CD4-positive, alpha-beta T cell treated with Interferon alpha-2 for 1 hour (primary cell): ENCODE measurements around the gene IKZF2.

Experiments used
- DNase-seq, 2 donors: peaks; one replicate each; pipeline ENCODE4 v3.0.0-alpha.2; 2020 to 2022

Gene IKZF2

GRCh38 chr2:213151437-213152064 is at the start of gene IKZF2:
IKZF2 (minus strand) TSS chr2:213151612; CDS start chr2:213148629, 2,983 bp downstream.
- DNase-seq: peak; percentile 79 to 81

- no peak for DNase-seq
Observed at GRCh38 chr2:213199871-213200270, 48.5 kb upstream of the IKZF2 start.

- DNase-seq: no peak
Observed at GRCh38 chr2:213189001-213189899, 37.8 kb upstream of the IKZF2 start.

- no peak for DNase-seq
Observed at GRCh38 chr2:213188533-213188867, 37.1 kb upstream of the IKZF2 start.

DNA sequence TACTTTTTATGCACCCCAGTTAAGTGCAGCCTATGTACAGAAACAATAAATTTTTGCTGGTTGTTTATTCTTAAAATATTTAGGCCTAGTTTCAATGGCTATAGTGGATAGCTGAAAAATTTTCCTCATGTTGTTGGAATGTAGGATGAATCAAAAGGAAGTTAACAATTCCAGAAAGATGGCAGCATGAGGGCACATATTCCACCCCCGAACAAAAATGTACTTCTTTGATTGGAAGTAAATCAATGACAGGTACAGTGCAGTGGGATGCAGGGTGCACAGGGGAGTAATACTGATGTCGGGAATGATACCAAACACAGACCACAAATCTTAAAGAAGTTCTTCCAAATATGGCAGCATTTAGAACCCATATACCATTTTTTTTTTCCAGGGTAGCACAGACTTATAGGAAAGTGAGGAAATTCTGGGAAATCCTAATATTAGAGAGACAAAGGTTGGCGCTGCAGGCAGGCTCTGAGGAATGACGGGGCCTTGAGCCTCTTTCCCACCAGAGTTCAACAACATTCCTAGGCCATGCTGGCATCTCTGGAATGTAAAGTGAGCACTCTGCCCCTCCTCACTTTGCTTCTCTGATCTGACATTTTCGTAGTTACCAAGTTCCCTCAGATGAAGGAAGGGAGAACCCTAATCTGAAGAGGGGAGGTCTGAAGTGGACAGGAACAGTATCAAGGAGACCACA is 36.6 kb upstream of the IKZF2 start:
- no peak for DNase-seq

GRCh38 chr2:213187386-213187785 is 36.0 kb upstream of the IKZF2 start:
- no peak for DNase-seq

- DNase-seq: no peak
Observed at GRCh38 chr2:213185147-213185822, 33.9 kb upstream of the IKZF2 start.

DNA sequence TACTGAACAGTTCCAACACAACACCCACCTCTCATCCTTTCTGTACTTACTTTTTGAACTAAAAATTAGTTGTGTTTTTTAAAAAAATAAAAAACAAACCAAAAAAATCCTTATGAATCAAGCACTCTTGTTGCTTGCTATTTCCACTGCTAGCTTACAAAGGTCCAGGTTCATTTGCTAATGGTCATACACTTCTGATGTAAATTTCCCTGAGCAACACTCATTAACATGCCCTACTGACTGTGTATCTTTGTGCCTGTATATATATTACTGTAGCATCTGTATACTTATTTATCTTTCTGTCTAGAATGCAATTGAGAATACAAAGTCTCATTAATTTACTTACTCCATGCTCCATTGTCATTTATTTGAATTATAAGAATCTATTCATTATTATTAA is 30.3 kb upstream of the IKZF2 start:
- no peak for DNase-seq

DNA sequence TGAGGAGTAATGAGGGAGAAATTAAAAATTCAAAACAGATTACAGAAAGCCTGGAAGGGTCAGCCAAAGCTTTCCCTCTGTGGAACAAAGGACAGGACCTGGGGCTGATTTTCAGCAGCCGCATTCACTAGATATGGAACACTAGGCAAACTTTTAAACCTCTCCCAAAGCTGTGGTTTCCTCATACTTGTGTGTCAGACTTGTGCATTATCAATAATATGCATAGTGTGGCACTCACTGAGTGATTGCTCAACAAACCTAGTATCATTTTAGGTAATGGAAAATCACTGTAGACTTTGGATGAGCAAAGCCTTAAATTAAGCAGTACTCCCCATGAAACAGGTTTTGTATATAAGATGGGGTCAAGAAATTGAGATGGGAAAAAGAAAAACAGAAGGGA is 26.3 kb upstream of the IKZF2 start:
- DNase-seq: no peak

GRCh38 chr2:213175673-213176247 is 24.3 kb upstream of the IKZF2 start:
- DNase-seq: no peak

DNA sequence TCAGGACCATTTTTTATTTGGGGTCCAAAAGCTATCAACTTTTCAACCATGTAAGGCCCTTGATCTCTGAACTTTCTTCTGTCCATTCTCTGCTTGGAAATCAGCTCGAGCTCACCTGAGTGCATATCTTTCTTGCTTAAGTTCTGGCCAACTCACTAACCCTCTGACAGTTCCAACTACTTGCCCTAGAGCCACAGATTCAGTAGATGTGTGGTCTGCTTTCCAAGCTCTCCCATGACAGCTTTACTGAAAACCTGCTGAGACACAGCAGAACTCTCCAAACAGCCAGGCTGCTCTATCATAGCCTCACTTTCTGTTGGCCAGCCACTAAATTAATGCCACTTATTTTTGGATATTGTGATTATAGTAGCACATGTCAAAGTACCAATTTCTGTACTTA is 21.2 kb upstream of the IKZF2 start:
- DNase-seq: no peak

DNA sequence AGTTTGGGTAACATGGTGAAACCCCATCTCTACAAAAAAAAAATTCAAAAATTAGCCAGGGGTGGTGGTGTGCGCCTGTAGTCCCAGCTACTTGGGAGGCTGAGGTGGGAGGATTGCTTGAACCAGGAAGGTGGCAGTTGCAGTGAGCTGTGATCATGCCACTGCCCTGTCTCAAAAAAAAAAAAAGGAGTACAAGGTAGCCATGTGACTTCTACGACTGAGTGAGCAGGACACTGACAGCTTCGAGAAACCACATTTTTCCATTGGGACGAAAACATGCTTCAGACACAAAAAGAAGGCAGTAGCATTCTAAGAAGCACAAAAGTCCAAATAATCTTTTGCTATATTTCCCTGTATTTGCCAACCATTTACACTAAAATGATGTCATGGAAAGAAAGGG is 19.7 kb upstream of the IKZF2 start:
- DNase-seq: no peak

GRCh38 chr2:213167271-213167930 is 16.0 kb upstream of the IKZF2 start:
- DNase-seq: no peak

GRCh38 chr2:213166109-213166508 is 14.7 kb upstream of the IKZF2 start:
- DNase-seq: no peak

DNA sequence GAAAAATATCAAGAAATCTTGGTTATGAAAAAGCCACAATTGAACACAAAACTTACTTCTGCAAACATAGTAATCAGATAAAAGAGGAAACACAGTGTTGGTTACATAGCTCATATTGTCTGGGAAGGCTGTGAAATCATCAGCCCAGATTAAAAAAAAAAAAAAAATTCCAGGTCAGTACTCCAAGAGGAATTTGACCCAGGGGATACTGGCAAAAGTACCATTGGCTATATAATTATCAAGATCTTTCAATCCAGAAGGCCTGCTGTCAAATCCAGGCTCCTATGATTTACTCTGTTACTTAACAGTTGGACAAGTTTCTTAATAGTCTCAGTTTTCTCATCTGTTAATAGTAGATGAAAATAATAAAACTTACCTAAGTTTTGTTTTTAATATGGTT is 12.9 kb upstream of the IKZF2 start:
- DNase-seq: no peak

- no peak for DNase-seq
Observed at GRCh38 chr2:213162516-213163118, 11.2 kb upstream of the IKZF2 start.

DNA sequence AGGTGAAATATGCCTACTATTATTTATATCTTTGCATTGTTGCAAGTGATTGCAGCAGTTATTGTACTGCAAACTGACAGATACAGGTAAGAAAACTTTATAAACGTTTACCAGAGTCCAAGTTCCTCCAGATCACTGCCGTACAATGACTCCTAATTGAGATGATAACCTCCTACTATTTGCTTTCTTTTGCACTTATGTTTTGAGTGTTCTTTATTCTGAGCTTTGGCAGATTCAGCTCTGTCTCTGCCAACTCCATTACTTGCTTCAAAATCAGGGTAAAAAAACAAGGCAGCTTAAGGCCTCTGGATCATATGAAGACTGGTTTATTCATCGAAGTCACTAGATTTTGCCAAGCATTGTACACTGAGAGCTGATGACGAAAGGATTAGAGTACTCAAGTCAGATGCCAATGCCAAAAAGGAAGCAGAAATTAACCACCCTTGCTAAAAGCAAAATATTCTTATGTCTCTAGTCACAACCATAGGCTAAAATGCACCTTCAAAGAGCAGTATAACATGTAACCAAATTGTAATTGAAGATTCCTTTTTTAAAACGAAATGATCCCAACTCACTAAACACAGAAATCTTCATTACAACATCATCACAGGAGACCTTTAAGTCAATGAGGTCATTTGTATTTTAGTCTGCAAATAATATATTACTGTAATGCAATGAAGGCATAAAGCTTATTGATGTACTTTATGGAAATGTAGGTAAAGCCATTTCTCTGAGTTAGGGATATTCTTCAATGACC is 10.5 kb upstream of the IKZF2 start:
- no peak for DNase-seq

DNA sequence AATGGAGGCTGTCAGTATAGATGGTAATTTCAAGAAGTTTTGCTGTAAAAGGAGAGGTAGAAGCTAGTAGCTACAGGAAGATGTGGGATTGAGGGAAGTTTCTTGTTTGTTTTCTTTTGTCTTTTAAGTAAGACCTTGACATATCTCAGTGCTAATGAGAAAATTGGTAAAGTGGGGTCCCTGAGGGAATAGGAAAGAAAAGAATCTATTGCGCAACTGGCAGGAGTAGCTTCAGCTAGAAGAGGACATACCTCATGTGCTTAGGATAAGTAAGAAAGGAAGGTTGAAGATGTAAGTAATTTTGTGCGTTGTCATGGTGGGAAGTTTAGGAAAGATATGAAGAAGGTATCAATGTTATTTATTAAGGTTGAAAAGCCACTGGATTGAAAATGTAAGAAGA is 8.4 kb upstream of the IKZF2 start:
- no peak for DNase-seq

GRCh38 chr2:213157242-213157641 is 5.8 kb upstream of the IKZF2 start:
- DNase-seq: peak; percentile 21 to 45

GRCh38 chr2:213156717-213157116 is 5.3 kb upstream of the IKZF2 start:
- DNase-seq: no peak

DNA sequence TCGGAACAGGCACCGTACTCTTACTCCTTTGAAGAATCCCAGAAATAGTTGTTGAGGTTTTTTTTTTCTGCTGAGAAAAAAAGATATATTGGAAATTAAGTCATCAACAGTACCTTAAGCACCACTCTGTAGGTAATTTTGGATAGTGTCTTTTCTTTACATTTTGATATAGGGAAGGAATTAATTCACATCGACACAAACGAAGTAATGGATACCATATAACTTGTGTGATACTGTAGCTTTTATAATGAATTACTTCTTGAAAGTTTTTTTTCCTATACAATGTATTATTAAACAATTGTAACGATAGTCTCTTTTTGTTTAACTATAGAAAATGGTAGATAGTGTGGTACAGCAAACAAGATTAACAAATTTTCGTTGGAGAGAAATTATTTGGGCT is 1.5 kb upstream of the IKZF2 start:
- DNase-seq: no peak
